8988T (cell line): ENCODE results near the gene TMEM89.
A peak's percentile ranks its signal among the peaks of the same experiment; 100 is the strongest.

Source experiments
- DNase-seq: peaks from one replicate; pipeline ENCODE4 v3.0.0; 2011

TMEM89 gene, protein sequence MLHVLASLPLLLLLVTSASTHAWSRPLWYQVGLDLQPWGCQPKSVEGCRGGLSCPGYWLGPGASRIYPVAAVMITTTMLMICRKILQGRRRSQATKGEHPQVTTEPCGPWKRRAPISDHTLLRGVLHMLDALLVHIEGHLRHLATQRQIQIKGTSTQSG

DNA sequence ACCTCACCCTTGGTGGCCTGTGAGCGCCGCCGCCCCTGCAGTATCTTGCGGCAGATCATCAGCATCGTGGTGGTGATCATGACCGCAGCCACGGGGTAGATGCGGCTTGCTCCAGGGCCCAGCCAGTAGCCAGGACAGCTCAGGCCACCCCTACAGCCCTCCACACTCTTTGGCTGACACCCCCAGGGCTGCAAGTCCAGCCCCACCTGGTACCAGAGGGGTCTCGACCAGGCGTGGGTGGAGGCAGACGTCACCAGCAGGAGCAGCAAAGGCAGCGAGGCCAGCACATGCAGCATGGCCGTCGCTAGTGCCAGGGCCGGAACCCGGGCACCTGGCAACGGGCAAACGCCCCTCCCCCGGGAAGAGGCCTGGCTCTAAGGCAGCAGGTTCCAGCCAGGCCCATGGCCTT lies at the start of gene TMEM89:
Gene TMEM89, minus strand, starts transcription at position 309 of the 409 bp plus-strand sequence. Its CDS starts 13 bp downstream, at position 296.
- DNase-seq, result no peak

DNA sequence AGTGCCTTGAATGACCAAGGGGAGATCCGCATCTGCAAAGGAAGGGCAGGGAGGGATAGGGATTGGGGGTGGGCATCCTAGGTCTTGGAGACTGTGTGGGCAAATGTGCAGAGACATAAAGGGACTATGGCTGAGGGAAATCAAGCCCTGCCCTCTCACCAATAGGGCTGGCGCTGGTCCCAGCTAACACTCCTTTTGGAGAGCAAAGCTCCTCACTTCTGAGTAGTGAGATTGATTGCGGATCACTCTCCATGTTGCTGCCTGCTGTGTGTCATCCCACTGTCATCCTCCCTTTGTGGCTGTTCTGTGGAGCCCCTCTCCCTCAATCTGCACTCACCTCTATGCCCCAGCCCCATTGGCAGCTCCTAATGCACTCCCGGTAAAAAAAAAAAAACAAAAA lies 43.4 kb upstream of the TMEM89 start:
- no peak for DNase-seq

DNA sequence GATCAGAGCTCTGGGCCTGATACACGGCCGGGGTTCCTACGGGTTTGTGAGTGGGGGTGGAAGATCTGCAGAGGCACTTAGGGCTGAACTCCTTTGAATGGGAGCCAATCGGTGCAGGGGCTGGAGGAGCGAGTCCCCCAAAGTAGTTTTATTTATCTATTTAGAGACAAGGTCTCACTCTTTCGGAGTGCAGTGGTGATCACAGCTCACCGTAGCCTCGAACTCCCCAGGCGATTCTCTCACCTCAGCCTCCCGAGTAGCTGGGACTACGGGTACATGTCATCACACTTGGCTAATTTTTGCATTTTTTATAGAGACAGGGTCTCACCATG lies 42.7 kb upstream of the TMEM89 start:
- no peak for DNase-seq

DNA sequence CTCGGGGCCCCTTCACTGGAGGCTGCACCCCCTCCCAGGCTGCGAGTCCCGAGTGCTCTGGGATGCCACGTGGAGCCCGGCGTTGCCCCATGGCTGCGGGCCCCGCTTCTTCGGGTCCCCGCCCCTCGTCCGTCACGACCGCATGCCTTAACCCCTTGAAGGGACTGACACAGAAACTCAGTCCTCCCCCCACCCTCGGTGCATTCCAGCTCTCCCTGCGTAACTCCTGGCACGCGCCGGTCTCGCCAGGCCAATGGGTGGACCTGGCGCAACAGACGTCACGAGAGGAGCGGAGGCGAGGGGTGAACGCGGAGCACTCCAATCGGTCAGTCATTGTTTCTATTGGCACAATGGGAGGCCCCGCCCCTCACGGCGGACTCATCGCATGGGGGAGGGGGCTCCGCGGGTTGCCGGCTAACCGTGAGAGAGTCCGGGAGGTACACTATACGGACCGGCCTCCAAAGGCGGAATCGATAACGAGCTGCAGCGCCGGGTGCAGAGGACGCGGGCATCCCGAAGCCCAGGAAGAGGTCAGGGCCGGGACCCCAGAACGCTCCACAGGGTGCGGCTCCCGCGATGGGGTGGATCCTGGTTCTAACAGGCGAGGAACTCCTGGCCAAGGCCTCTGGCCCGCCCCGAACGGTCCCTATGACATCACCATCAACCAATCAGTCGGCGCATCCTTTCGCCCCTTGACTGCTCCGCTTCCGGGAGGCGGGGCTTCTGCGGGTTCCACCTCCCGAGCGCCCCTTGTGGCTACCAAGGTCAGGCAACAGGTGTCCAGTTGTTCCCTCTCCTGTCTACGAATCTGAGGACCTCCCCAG lies 42.1 kb upstream of the TMEM89 start:
- peak; percentile 91 for DNase-seq

DNA sequence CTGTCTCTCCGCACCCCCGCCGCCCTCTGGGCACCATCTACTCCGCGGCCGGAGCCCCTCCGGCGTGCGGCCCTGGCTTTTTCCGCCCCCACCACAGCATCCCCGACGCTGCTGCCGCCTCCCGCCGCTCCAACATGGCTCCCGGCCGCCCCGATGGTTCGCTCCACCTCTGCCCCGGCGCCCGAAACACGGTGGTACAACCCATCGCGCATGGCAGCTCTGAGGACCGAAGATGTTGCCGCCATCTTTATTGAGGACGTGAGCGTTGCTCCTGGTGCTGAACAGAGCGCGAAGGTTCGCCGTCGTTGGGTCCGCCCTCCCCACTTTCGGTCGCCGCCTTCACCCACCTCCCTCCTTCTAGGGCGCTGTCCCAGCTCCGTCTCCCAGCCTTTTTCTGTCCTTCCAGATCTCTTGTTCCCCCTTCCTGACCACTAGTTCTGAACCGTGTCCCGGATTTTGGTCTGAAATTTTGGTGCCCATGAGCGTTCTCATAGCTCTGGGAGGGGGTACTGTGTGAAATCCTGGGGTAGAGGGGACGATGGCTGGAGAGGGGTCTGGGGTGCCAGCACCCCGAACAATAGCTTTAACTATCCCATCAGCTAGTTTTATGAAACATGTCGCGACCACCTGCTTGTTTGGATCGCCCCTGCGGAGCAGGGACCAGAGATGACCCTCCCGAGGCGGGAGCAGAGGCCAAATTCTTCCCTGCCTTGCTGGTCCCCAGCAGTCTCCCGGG lies 41.4 kb upstream of the TMEM89 start, which contains the start of gene CELSR3:
Gene CELSR3, minus strand, starts transcription at position 134 of the 736 bp plus-strand sequence. CDS start 252 bp downstream, outside the sequence.
- no peak for DNase-seq

DNA sequence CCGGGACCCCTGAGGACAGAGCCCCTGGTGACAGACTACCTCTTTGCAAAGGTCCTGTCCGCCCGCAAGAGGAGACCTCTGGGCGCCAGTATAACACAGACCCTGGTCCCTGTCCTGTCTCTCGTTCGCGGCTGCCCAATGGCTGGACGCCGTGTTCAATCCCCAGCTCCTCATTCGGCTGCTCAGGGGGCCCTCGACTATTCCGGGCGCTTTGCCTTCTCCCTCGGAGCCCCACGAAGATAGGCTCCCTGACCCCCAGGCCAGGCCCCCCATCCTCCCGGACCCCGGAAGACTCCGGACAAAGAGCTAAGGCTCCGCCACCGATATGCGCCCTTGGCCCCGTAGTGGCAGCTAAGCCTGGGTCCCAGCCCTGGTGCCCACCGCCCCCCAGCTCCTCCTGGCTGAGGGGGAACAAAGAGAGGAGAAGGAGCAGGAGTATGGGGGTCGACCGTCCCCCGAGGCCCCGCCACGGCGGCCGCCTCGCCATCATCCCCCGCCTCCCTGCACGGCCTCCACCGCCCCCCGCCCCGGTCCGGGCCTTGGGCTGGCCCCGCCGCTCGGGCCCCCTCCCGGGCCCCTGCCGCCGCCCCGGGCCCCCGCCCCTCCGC lies 40.7 kb upstream of the TMEM89 start:
- no peak for DNase-seq

DNA sequence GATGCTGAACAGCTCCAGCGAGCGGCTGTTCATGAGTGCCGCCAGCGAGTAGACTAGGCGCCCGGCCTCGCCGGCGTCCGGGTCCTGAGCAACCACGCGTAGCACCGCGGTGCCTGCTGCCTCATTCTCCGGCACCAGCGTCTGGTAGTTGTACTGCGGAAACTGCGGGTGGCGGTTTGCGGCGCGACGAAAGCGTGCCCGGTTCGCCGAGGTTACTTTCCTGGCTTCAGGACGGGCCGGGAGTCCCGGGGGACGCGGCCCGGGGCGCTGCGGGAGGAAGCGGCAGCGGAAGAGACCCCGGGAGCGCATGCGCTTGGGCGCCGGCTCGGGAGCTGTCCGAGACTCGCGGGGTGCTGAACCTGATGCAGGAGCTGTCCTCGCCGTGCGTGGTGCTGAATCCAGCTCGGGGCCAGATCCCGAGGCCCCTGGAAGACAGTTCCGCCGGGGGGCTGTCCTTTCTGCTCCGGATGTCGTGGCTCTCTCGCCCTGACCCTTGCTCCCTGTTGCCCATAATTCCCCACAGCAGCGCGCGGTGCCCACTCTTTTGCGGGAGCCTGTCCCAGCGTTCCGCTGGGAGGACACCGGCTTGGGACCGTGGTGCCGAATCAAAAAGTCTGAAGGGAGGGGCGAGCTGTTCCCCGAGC lies 40.1 kb upstream of the TMEM89 start:
- no peak for DNase-seq

DNA sequence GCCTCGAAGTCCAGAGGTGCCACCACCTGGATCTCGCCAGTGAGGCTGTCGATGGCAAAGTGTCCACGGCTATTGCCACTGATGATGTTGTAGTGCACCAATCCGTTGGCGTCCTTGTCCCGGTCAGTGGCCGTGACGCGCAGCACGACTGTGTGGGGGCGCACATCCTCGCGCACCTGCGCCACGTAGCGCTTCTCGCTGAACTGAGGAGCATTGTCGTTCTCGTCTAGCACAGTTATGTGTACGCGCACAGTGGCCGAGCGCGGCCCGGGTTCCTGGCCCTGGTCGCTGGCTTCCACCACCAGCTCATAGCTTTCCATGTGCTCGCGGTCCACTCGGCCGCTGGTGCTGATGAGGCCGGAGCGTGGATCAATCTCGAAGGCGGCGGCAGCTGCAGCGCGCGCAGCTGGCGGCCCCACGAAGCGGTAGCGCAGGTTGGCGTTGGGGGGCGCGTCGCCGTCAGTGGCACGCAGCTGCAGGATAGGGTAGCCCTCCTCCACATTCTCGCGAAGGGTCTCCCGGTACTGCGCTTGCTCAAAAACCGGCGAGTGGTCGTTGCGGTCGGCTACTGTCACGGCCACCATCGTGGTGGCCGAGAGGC lies 39.3 kb upstream of the TMEM89 start:
- DNase-seq, result no peak

DNA sequence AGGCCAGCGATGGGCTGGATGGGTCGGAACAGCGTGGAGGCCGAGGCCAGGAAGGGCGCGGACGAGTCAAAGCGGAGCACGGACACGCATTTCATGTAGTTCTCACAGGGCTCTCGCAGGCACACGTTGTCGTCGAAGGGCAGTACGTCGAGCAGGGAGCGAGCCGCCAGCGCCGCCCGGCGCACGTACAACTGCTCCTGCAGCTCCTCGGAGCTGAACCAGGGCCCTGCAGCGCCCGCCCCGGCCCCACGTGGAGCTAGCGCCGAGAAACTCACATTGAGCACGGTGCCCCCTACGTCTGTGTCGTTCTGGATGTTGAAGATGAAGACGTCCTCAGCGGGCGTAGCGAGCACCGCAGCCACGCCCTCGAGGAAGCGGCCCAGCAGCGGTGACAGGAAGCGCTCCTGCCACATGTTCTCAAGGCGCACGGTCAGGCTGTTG lies 35.3 kb upstream of the TMEM89 start:
- DNase-seq, result no peak

DNA sequence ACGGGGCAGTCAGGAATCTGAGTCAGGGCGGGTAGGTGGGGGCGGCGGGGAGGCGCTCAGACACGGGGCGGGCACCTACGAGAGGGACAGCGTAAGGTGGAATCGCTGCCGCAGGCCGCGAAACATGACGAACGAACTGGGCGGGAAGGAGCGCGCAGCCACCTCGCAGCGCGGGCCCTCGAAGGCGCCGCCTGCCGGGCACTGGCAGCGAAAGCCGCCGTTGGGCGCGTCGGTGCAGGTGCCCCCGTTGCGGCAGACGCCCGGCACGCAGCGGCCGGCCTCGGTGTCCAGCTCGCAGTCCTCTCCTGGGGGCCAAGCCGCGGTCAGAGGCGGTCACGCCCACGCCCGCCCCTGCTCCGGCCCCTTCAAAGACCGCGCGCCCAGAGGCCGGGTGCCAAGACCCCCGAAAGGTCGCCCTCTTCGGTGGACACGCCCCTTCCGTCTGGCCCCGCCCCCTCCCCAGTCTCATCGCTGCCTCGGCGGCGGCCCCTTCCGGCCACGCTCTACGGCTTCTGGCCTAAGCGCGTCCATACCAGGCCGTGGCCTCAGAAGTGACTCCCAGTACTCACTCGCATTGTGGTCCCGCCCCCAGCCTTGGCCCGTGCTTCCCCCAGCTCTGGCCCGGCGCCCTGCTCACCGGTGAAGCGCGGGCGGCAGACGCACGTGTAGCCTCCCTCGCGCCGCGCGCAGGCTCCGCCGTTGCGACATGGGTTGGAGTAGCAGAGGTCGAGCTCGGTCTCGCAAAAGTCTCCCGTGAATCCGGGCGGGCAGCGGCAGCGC lies 34.7 kb upstream of the TMEM89 start:
- DNase-seq, result no peak

DNA sequence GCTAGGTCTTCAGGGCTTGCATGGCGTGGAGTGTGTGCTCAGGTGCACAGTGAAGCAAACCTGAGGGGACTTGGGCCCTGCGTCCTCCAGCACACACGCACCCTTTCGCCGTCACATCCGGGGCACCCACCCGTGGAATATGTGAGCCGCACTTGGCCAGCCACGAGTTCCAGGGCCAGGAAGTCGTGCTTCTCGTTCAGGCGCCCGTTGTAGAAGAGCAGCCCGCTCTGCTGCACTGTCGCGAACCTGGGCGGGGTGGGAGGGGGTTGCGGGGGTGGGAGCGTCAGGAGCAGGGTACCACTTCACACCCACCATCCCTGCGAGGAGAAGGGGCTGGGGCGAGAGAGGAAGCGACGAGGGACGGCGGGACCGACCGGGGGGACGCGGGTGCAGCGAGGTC lies 34.0 kb upstream of the TMEM89 start:
- DNase-seq, result no peak

DNA sequence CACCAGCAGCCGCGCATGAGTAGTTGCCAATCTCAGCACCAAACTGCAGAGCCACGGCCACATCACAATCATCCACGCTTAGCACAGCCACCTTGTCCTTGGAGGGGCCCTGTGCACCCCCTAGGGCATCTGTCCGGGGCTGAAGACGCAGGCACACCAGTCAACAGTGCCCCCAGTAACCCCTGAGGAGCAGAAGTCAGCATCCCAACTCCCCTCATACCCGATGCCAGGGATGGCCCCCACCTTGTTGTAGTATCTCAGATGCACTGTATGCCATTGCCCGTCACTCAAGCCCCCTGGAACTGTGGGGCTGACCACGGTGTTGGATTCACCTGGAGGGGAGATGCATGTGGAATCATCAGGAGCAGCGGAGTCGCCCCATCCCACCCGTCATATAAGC lies 33.5 kb upstream of the TMEM89 start:
- DNase-seq, result no peak

DNA sequence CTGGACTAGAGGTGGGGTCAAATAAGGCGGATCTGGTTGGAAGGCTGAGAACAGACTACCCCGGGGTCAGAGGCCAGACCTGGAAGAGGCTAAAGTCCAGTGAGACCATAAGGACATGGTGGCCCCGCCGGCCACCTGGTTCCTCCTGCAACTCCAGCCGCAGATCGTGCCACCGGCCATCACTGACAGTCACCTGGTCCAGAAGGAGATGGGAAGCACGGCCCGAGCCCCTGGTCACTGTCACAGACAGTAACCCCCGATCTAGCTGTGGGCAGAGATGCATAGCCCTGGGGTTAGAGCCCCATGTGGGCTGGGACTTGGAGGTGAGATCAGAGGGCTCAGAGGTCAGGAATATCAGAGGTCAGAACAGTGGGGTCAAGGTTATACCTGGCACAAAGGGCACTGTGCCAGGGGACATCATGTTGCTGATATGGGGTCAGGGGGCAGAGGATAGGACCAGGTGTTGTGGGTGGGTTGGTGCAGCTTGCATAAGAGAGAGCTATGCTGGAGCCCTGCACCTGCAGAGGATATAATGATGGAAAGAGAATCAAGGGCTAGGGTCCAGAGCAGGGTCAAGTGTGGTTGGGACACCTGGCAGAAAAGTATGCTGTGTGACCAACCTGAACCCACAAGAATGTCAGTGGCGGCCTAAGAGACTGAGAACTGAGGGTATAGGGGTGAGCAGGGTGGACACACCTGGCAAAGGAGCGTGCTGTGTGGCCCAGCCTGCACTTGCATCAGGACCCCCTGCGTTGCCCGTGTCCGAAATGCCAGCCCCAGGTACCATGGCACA lies 31.6 kb upstream of the TMEM89 start:
- no peak for DNase-seq

DNA sequence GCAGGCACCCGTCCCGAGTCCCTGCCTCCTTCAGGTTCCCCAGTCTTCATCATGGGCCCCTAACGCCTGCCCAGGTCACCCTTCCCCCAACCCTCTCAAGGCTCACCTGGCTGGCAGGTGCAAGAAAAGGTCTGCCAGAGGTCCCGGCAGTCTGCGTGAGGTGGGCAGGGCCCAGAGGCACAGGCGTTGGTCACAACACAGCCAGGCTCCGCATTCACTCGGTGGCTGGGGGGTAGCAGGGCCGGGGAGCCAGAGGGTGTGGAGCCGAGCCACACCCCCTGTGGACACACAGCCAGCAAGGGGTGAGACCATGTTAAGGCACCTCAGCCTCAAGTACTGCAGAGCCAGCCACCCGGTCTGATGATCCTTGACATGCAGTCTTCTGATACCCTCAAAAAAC lies 30.2 kb upstream of the TMEM89 start:
- no peak for DNase-seq

DNA sequence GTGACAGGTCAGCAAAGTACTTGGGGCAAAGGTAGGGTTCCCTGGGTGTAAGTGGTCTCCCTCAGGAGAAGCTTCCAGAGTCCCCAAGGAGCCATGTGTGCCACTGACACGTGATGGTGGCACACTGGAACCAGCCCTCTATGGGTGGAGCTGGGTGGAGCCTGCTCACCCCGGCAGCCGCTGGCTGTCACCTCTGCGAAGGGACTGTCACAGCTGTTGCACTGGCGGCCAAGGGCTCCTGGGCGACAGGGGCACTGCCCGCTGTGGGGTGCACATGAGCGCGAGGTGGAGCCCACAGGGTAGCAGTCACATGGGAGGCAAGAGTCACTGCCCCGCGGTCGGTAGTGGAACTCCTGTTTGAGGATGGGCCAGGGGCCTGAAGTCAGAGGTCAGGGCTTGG lies 29.2 kb upstream of the TMEM89 start:
- no peak for DNase-seq

DNA sequence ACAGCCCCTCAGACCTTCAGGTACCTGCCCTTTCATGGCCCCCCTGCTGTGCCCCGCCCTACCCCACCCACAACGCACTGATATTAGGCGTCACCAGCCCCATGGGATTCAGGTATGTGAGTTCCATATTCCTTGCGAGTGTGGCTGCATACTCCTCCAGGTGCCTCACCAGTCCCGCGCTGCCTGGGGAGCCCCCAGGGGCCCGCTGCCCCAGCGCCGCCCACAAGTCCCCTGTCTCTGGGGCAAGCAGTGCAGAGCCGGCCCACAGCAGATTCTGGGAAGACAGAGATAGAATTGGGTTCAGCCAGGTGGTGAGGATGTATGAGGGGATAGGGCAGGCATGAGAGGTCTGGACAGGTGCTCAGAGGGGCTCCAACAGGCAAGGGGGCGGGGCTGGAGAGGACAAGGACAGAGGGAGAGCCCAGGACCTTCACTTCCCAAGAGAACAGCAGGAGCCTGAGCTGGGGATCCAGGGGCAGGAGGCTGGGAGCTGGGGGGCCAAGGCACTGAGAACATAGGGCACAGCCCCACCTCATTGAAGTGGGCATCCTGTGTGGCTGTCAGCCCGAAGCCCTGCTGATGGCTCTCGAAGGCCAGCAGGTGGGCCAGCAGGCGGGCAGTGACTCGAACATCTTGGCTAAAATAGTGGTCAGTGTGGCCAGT lies 26.8 kb upstream of the TMEM89 start:
- DNase-seq, result no peak

DNA sequence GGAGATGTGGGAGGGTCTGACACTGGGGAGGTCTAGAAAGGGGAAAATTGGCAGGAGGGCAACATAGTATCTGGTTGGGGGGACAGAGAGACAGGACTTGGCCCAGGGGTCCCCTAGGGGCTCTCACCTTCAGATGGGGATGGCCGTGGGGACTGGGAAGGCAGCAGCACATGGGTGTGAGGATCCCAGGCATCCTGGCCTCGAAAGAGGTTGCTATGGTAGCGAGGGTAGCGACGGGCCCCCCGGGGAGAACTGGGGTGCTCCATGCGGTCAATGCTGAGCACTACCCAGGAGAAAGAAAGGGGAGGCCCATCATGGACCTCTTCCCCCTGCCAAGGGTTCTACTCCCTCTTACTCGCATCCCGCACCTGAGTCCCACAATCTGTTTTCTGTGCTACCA lies 26.1 kb upstream of the TMEM89 start:
- DNase-seq, result no peak

DNA sequence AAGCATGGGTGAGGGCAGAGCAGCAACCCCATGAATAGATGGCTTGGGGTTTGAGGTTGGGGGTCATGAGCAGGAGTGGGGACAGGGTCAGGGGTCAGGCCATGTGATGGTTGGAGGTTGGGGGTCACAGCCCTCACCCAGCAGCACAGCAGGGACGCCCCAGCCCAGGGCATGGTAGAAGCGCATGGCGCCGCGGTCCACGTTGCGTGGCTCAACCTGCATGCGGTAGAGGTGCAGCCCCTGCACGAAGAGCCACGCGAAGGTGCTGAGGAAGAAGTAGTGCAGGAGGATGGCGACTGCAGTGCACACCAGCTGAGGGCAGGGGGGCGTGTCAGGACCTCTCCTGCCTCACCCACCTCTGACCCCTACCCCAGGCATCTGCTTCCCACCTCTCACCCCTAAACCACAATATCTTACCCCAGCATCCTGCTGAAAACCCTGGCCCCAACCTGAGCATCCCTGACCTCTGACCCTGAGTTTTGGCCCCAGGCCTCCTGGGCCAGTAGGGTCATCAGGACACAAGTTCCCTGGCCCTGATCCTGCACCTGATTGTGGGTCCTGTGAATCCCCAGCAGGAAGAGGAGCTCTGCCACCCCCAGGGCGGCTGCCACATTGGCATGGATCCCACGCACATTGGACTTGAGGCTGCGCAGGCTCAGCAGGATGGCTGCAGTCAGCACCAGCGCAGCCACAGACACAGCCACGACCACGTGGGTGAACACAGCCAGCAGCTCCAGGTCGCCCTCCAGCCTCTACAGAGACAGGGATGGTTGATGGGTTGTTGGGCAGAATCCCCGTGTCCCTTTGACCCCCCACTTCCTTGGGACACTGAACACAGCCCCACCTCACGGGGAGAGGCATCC lies 23.6 kb upstream of the TMEM89 start:
- DNase-seq, result no peak

DNA sequence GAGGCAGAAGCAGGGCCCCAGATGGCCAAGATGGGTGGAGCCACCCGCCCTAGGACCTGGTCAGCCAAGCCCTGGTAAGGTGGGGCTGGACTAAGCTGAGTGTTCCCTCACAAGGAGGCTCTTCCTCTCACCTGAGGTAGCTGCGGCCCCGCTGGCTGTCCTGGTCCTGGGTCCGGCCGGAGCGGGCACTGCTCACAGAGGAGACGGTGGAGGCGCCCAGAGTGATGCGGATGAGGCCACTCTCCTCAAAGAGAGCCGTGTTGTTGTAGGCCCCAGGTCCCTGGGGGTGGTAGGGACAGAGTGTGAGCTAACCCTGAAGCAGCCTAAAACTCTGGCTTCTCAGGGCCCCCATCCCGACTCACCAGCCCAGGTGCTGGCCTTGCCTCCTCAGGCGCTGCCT lies 21.0 kb upstream of the TMEM89 start:
- no peak for DNase-seq
